H9 (cell line): ENCODE measurements around the gene DAND5. TPM values are rescaled to one million over a fixed set of nuclear protein-coding genes. Genes with fewer than 3 reads are reported as not detected.

Source experiments
- DNase-seq: peaks from one replicate; pipeline ENCODE4 v3.0.0-alpha.2; 2017
- H2AFZ ChIP-seq: one replicate; pipeline ENCODE4 v1.6.1; 2013; ENCODE audit warnings: mild to moderate bottlenecking, low read length, control low read depth, moderate library complexity
- H2AK5ac ChIP-seq: 2 replicates; pipeline ENCODE4 v1.6.1; 2013; ENCODE audit warnings: low read length, control low read depth, mixed read lengths; ENCODE audit not compliant: insufficient read length
- H2BK120ac ChIP-seq: one replicate; pipeline ENCODE4 v1.6.1; 2013; ENCODE audit warnings: low read depth, mild to moderate bottlenecking, low read length, control low read depth, inconsistent platforms; ENCODE audit not compliant: poor library complexity, severe bottlenecking
- H2BK12ac ChIP-seq: 2 replicates; pipeline ENCODE4 v1.6.1; 2013; ENCODE audit warnings: low read length, control low read depth, mixed read lengths, low read depth; ENCODE audit not compliant: insufficient read length
- H2BK15ac ChIP-seq: 2 replicates; pipeline ENCODE4 v1.6.1; 2013; ENCODE audit warnings: low read depth, low read length, control low read depth
- H2BK20ac ChIP-seq: one replicate; pipeline ENCODE4 v1.6.1; 2013; ENCODE audit warnings: low read depth, mild to moderate bottlenecking, low read length, control low read depth, inconsistent platforms; ENCODE audit not compliant: poor library complexity, severe bottlenecking
- H2BK5ac ChIP-seq: 2 replicates; pipeline ENCODE4 v1.6.1; 2013; ENCODE audit warnings: low read length, control low read depth, mixed read lengths; ENCODE audit not compliant: insufficient read length
- H3K14ac ChIP-seq: 2 replicates; pipeline ENCODE4 v1.6.1; 2013; ENCODE audit warnings: low read length, control low read depth; ENCODE audit not compliant: insufficient read depth
- H3K18ac ChIP-seq: 2 replicates; pipeline ENCODE4 v1.6.1; 2013; ENCODE audit warnings: low read depth, mild to moderate bottlenecking, mixed read lengths, low read length, control low read depth; ENCODE audit not compliant: insufficient read length
- H3K23ac ChIP-seq: 2 replicates; pipeline ENCODE4 v1.6.1; 2013; ENCODE audit warnings: low read length, control low read depth, mixed read lengths, low read depth; ENCODE audit not compliant: insufficient read length
- H3K23me2 ChIP-seq: 2 replicates; pipeline ENCODE4 v1.6.1; 2013; ENCODE audit warnings: low read depth, mild to moderate bottlenecking, mixed read lengths, low read length, control low read depth; ENCODE audit not compliant: insufficient read length, poor library complexity, severe bottlenecking
- H3K27ac ChIP-seq: 2 replicates; pipeline ENCODE4 v1.5.1; 2013; ENCODE audit warnings: low read length, control low read depth, mixed read lengths, low read depth; ENCODE audit not compliant: insufficient read length
- H3K27me3 ChIP-seq: 2 replicates; pipeline ENCODE4 v1.6.1; 2013; ENCODE audit warnings: low read length, control low read depth, inconsistent platforms; ENCODE audit not compliant: insufficient read depth
- H3K4ac ChIP-seq: 2 replicates; pipeline ENCODE4 v1.6.1; 2013; ENCODE audit warnings: low read depth, mild to moderate bottlenecking, control low read depth, inconsistent platforms, low read length, moderate library complexity
- H3K4me1 ChIP-seq: 2 replicates; pipeline ENCODE4 v1.6.1; 2013; ENCODE audit warnings: low read length, control low read depth, inconsistent platforms; ENCODE audit not compliant: insufficient read depth
- H3K4me2 ChIP-seq: 2 replicates; pipeline ENCODE4 v1.6.1; 2013; ENCODE audit warnings: low read length, control low read depth, mixed read lengths; ENCODE audit not compliant: insufficient read length, insufficient read depth
- H3K56ac ChIP-seq: 2 replicates; pipeline ENCODE4 v1.6.1; 2013; ENCODE audit warnings: low read depth, mild to moderate bottlenecking, mixed read lengths, low read length, control low read depth; ENCODE audit not compliant: insufficient read length
- H3K79me1 ChIP-seq: 2 replicates; pipeline ENCODE4 v1.6.1; 2013; ENCODE audit warnings: low read depth, mild to moderate bottlenecking, moderate library complexity, low read length, control low read depth, inconsistent platforms; ENCODE audit not compliant: insufficient read depth, poor library complexity, severe bottlenecking
- H3K79me2 ChIP-seq: 2 replicates; pipeline ENCODE4 v1.6.1; 2013; ENCODE audit warnings: low read length, control low read depth, inconsistent platforms; ENCODE audit not compliant: insufficient read depth
- H3K9ac ChIP-seq: 2 replicates; pipeline ENCODE4 v1.6.1; 2013; ENCODE audit warnings: low read length, control low read depth, mixed read lengths; ENCODE audit not compliant: insufficient read length; ENCODE audit errors: extremely low read depth
- H3K9me3 ChIP-seq: one replicate; pipeline ENCODE4 v1.6.1; 2013; ENCODE audit warnings: low read depth, low read length, inconsistent platforms; ENCODE audit not compliant: control insufficient read depth
- H3T11ph ChIP-seq: one replicate; pipeline ENCODE4 v1.6.1; 2013; ENCODE audit warnings: mild to moderate bottlenecking, low read length, control low read depth, inconsistent platforms
- H4K20me1 ChIP-seq: one replicate; pipeline ENCODE4 v1.6.1; 2013; ENCODE audit not compliant: control insufficient read depth, insufficient read length, insufficient read depth
- H4K5ac ChIP-seq: 2 replicates; pipeline ENCODE4 v1.6.1; 2013; ENCODE audit warnings: low read depth, mild to moderate bottlenecking, mixed read lengths, low read length, control low read depth; ENCODE audit not compliant: insufficient read length
- H4K8ac ChIP-seq: replicated peaks from 2 replicates; pipeline ENCODE4 v1.6.1; 2013; ENCODE audit warnings: low read length, control low read depth, mixed read lengths, low read depth; ENCODE audit not compliant: insufficient read length
- H4K91ac ChIP-seq: 2 replicates; pipeline ENCODE4 v1.6.1; 2013; ENCODE audit warnings: low read depth, mild to moderate bottlenecking, moderate library complexity, mixed read lengths, low read length, control low read depth; ENCODE audit not compliant: insufficient read length
- H3K27ac Mint-ChIP-seq, 3 experiments: 2 replicates in 2 of 3; 3 replicates in 1 of 3; pipeline ENCODE4 v1.8.0; 2020 to 2021; ENCODE audit warnings: mixed read lengths in 3 of 3, mild to moderate bottlenecking in 1 of 3, moderate library complexity in 1 of 3
- H3K27me3 Mint-ChIP-seq: 2 replicates; pipeline ENCODE4 v1.8.0; 2021; ENCODE audit warnings: low read depth, mild to moderate bottlenecking, moderate library complexity, mixed read lengths
- H3K36me3 Mint-ChIP-seq, 3 experiments: 2 replicates in 2 of 3; 3 replicates in 1 of 3; pipeline ENCODE4 v1.8.0; 2020 to 2021; ENCODE audit warnings: low read depth in 3 of 3, mixed read lengths in 3 of 3; ENCODE audit not compliant: insufficient read depth in 1 of 3
- H3K4me1 Mint-ChIP-seq, 2 experiments: 2 replicates each; pipeline ENCODE4 v1.8.0; 2020; ENCODE audit warnings: mixed read lengths in 2 of 2
- H3K4me3 Mint-ChIP-seq, 2 experiments: 2 replicates in 1 of 2; 3 replicates in 1 of 2; pipeline ENCODE4 v1.8.0; 2020 to 2021; ENCODE audit warnings: mild to moderate bottlenecking in 2 of 2, mixed read lengths in 2 of 2, moderate library complexity in 1 of 2
- H3K9me3 Mint-ChIP-seq, 2 experiments: 2 replicates in 1 of 2; 3 replicates in 1 of 2; pipeline ENCODE4 v1.8.0; 2020; ENCODE audit warnings: mild to moderate bottlenecking in 2 of 2, mixed read lengths in 2 of 2, moderate library complexity in 1 of 2
- CTCF ChIP-seq: fragments of 200-600 bp; sonication (generic); conservative IDR thresholded peaks from 3 replicates; pipeline ENCODE4 v1.8.0; 2021; ENCODE audit warnings: antibody characterized with exemption, mild to moderate bottlenecking
- WGBS: extraction: QIAGEN DNeasy Blood & Tissue Kit; methylation state at CpG from one replicate; pipeline ENCODE4 v1.1.7; 2013; ENCODE audit warnings: missing lambda C conversion rate, low lambda C conversion rate, mixed read lengths; ENCODE audit not compliant: insufficient read length; ENCODE audit errors: extremely low coverage; 5-methylcytosine and 5-hydroxymethylcytosine counted together
- total RNA-seq: library from RNA; stranded (reverse); gene quantifications from 2 replicates; pipeline ENCODE4 v1.2.1, GENCODE V29; 2021

DAND5 gene
- total RNA-seq, 1 experiment from 2014 or later: 0.11 TPM

- Mint-ChIP-seq H3K9me3 (peaks cover 0 to 4% of the 10 kb centered on the region in 2 experiments; a peak in 2 of 5 replicates), H3K4me3 (peak overlapping the region in 1 of 2 experiments; percentile 53; a peak in 1 of 5 replicates), H3K27ac (no peak overlapping the region), H3K4me1 (peaks cover 49 to 86% of the 10 kb centered on the region in 2 experiments), H3K36me3 (no peaks in the 10 kb centered on the region), H3K27me3 (peaks cover 100% of the 10 kb centered on the region)
- H3K9me3 ChIP-seq: no peaks in the 10 kb centered on the region
- no peak overlapping the region for H2BK15ac ChIP-seq
- H4K20me1 ChIP-seq: peaks cover 2% of the 10 kb centered on the region
- no peaks in the 10 kb centered on the region for H3K79me1 ChIP-seq
- peaks cover 86% of the 10 kb centered on the region for H3K27me3 ChIP-seq
- no peak overlapping the region for H3K18ac ChIP-seq
- H2BK20ac ChIP-seq: no peak overlapping the region
- H3K4me1 ChIP-seq: peaks cover 8% of the 10 kb centered on the region
- H2BK5ac ChIP-seq: no peak overlapping the region
- H4K5ac ChIP-seq: no peak overlapping the region
- peaks cover 3% of the 10 kb centered on the region for H3K23me2 ChIP-seq
- H3T11ph ChIP-seq: no peak overlapping the region
- no peak overlapping the region for H2AK5ac ChIP-seq
- no peak overlapping the region for H4K8ac ChIP-seq
- H3K4ac ChIP-seq: no peak overlapping the region
- no peak overlapping the region for H4K91ac ChIP-seq
- DNase-seq: peak; percentile 55
- H2BK12ac ChIP-seq: no peak overlapping the region
- no peak overlapping the region for H3K9ac ChIP-seq
- whole genome bisulfite sequencing: no CpG with 5 or more reads among the region's 21 CpGs
- no peak overlapping the region for H2BK120ac ChIP-seq
- no peak overlapping the region for H3K56ac ChIP-seq
- H3K23ac ChIP-seq: no peak overlapping the region
- no peaks in the 10 kb centered on the region for H3K79me2 ChIP-seq
- H3K4me2 ChIP-seq: peak overlapping the region; percentile 1
- H2AFZ ChIP-seq: no peak overlapping the region
- no peak for TF ChIP-seq CTCF
- no peak overlapping the region for H3K27ac ChIP-seq
- H3K14ac ChIP-seq: no peak overlapping the region
These were observed 48.9 kb downstream of the DAND5 start for GRCh38 chr19:13018035-13018914.
